ENCODE measurements around the gene LY6G6D.

GRCh38 chr6:31722173-31722572 is 7.0 kb downstream of the LY6G6D start:
- TF ChIP-seq EZH2 (IDR thresholded peaks at IDR 0.05; ENCODE audit: low read length, unreplicated experiment) (no peak), CTCF (conservative IDR thresholded peaks at IDR 0.05; ENCODE audit: low read depth, low read length) (no peak), EZH2phosphoT487 (IDR thresholded peaks at IDR 0.05; ENCODE audit: borderline replicate concordance, low read length) (no peak)

Data from PC-3 (cell line).